Measurements from ENCODE around the gene XPR1.

The XPR1 gene

DNA sequence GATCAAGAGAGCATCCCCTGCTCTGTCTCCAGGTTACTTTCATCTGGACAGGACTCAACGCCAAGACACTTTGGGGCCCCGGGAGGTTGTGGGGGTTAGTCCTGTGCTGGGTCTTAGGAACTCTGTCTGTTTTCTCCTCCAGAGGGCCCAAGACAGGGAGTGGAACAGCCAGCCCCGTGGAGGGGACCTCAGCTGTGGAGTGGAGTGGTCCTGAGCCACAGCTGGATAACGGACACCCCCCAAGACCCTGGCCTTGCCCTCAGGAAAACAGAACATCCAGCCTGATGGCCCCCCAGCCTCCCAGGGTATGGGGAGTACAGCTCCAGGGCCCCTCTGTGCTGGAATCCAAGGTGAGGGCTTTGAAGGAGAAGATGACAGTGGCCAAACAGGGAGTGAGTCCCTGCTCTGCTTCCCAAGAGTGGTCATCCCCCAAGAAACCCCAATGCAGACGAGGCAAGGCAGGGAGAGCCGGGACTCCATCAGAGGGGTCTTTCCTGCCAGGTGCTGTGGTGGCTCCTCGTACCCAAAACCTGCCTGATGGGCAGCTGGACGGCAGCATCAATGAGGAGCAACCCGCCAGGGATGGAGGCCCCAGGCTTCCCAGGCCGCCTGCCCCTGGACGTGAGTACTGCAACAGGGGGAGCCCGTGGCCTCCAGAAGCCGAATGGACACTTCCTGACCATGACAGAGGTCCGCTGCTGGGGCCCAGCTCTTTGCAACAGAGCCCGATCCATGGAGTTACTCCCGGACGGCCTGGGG is 284.4 kb downstream of the XPR1 start:
- H3K4me3 Mint-ChIP-seq: no peak overlapping the region
- ATAC-seq: no peak
- H3K4me1 Mint-ChIP-seq: no peaks in the 10 kb centered on the region
- H3K27ac Mint-ChIP-seq: no peak overlapping the region
- H3K9me3 Mint-ChIP-seq: no peaks in the 10 kb centered on the region
- no peaks in the 10 kb centered on the region for H3K36me3 Mint-ChIP-seq
- H3K27me3 Mint-ChIP-seq: peaks cover 51% of the 10 kb centered on the region

DNA sequence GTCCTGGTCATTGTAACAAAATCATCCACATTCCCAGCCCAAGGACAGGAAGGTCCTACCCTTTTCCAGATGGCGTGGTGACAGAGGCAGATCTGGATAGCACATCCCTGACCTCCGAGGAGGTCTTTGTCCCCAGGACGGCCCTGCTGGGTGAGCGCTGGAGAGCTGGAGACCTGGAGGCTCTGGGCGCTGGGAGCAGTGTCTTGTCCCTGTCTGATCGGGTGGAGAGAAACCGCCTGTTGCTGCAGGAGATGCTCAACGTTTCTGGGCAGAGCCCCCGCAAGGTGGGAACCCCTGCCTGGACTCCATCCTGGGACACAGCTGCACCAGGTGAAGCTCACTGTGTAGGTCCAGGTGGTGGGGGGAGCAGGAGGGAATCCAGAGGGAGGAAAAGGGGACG is 284.9 kb downstream of the XPR1 start:
- Mint-ChIP-seq H3K27ac (no peak overlapping the region), H3K4me3 (no peak overlapping the region), H3K27me3 (peaks cover 51% of the 10 kb centered on the region), H3K36me3 (no peaks in the 10 kb centered on the region), H3K4me1 (no peaks in the 10 kb centered on the region), H3K9me3 (no peaks in the 10 kb centered on the region)
- ATAC-seq: no peak

DNA sequence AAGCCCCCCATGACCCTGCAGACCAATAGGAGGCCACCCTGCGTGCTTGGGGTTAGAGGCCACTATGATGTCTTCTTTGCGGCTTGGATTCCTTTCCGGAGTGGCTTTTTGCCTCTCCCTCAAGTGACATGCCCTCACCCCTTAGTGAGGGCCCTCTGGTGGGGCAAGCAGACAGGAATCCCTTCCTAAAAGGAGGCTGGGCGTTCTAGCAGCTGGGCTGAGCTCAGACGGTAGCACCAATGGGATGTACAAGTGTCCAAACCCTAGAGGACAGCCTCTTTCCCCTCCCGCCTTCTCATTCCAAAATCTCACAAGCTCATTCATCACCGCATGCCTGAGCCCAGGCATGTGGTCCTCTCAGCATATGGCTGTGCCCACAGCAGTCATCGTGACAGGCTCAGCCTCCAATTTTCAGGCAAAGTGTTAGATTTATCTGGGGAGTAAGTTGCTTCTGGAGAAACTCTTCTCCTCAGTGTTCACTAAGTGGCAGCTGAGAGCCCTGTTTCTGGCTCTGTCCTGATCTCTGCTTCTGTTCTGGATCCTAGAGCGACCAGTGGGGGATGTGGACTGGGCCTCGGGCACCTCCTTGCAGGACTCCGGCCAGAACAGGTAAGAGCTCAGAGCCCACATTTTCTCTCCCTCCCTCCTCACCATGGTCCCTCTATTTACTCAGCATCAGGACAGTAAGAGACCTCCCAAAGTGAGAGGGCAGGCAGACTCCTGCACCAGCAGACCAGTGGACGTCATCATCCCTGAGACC is 285.7 kb downstream of the XPR1 start:
- no peak overlapping the region for H3K27ac Mint-ChIP-seq
- ATAC-seq: no peak

DNA sequence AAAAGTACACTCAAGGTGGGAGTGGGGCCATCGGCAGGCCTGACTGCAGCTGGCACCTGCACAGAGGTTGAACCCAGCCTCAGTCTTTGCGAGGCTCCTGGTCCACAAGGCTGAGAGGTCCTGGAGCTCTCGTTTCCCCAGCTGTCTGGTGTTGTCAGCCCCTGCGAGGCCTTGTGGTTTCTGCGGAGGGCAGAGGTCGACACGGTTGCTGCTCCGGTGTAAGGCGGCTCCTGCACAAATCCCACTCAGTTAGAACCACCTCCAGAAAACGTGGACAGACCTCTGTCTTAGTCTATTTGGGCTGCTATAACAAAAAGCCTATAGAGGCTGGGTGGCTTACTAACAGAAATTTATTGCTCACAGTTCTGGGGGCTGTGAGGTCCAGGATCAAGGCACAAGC is 286.7 kb downstream of the XPR1 start:
- Mint-ChIP-seq H3K4me1 (no peaks in the 10 kb centered on the region), H3K27me3 (peaks cover 50% of the 10 kb centered on the region)
- ATAC-seq: peak; percentile 21

More for the DNA sequence above, 285.7 kb downstream of the XPR1 start:
- H3K27me3 Mint-ChIP-seq: peaks cover 49% of the 10 kb centered on the region
- H3K36me3 Mint-ChIP-seq: no peaks in the 10 kb centered on the region
- no peaks in the 10 kb centered on the region for H3K9me3 Mint-ChIP-seq
- H3K4me1 Mint-ChIP-seq: no peaks in the 10 kb centered on the region
- H3K4me3 Mint-ChIP-seq: no peak overlapping the region

DNA sequence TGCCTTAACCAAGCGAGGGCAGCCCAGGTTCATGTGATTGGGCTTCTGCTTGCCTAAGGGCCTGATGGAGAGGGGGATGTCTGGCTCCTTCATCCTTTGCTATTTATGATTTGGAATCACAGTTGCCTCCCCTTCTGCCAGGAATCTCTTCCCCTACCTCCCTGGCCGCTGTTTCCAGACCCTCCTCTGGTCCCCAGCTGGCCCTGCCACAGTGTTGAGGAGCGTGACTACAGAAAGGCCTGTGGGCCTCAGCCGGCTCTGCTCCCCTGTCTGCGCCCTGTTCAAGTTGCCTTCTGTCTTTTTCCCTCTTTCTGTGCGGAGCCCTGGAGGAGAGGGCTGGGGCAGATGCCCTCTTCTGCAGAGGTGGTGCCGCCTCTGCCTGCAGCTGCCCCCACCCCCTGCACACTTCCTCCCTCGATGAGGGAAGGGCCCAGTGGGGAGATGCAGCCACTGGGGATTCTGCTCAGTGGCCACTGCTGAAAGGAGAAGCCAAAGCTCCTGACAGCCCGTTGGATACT is 287.4 kb downstream of the XPR1 start:
- no peak for ATAC-seq
- Mint-ChIP-seq H3K27ac (no peak overlapping the region), H3K4me1 (no peaks in the 10 kb centered on the region), H3K9me3 (no peaks in the 10 kb centered on the region), H3K36me3 (no peaks in the 10 kb centered on the region), H3K4me3 (no peak overlapping the region), H3K27me3 (peaks cover 50% of the 10 kb centered on the region)

More for the DNA sequence above, 286.7 kb downstream of the XPR1 start:
- Mint-ChIP-seq H3K4me3 (no peak overlapping the region), H3K9me3 (no peaks in the 10 kb centered on the region), H3K27ac (no peak overlapping the region), H3K36me3 (no peaks in the 10 kb centered on the region)

DNA sequence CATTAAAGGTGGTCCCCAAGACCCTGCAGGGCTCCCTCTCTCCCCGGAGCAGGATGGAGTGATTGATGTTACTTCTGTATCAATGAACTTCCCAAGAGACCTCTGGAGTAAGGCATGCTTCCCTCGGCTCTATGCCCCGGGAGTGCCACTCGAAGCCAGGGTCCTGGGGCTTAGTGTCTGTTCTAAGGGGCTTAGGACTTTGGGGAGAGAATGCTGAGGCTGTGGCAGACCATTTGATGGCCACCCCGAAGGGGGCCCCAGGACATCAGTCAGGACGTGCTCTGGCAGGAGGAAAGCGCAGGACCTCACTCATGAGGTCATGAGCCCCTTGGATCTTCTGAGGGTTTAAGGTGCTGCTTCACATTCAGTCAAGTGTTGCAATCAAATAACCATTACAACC is 288.4 kb downstream of the XPR1 start:
- Mint-ChIP-seq H3K27me3 (peaks cover 48% of the 10 kb centered on the region), H3K9me3 (no peaks in the 10 kb centered on the region), H3K4me1 (no peaks in the 10 kb centered on the region), H3K36me3 (no peaks in the 10 kb centered on the region), H3K27ac (no peak overlapping the region), H3K4me3 (no peak overlapping the region)
- ATAC-seq: no peak

DNA sequence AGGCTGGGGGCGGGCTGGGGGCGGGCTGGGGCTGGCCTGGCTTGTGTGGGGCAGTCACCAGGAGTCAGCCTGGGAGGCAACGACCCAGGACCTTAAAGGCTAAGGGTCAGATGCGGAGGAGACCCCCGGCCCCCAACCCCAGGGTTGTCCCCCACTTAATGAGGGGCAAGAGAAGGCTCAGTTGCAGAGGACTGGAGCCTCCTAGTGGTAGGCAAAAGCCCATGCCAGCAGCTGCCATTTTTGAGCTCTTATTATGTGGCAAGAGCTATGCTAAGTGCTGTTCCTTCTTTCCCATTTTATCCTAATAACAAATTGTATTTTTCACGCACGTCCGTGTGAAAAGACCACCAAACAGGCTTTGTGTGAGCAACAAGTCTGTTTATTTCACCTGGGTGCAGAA is 288.9 kb downstream of the XPR1 start:
- Mint-ChIP-seq H3K4me3 (no peak overlapping the region), H3K27me3 (peaks cover 47% of the 10 kb centered on the region), H3K4me1 (no peaks in the 10 kb centered on the region), H3K9me3 (no peaks in the 10 kb centered on the region), H3K36me3 (no peaks in the 10 kb centered on the region), H3K27ac (no peak overlapping the region)
- no peak for ATAC-seq

DNA sequence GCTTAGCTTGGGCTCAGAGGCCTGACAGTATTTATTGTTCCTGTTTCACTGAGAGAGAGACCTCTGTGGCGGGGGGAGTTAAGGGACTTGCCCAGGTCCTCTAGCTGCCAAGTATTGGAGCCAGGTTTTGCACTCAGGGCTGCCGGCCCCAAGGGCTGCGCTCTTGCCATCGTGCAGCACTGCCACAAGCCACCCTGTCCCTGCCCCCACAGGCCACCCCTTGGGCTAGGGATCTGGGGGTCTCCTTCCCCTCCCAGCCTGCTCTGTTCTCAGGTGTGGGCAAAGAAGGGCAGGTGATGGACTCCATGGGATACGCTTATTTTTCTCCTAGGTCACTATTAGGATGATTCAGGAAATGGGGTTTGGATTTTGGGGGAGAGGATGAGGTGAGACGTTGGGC is 289.6 kb downstream of the XPR1 start:
- no peaks in the 10 kb centered on the region for H3K4me1 Mint-ChIP-seq
- H3K4me3 Mint-ChIP-seq: no peak overlapping the region
- peaks cover 40% of the 10 kb centered on the region for H3K27me3 Mint-ChIP-seq
- no peak overlapping the region for H3K27ac Mint-ChIP-seq
- ATAC-seq: no peak
- H3K36me3 Mint-ChIP-seq: no peaks in the 10 kb centered on the region
- no peaks in the 10 kb centered on the region for H3K9me3 Mint-ChIP-seq

DNA sequence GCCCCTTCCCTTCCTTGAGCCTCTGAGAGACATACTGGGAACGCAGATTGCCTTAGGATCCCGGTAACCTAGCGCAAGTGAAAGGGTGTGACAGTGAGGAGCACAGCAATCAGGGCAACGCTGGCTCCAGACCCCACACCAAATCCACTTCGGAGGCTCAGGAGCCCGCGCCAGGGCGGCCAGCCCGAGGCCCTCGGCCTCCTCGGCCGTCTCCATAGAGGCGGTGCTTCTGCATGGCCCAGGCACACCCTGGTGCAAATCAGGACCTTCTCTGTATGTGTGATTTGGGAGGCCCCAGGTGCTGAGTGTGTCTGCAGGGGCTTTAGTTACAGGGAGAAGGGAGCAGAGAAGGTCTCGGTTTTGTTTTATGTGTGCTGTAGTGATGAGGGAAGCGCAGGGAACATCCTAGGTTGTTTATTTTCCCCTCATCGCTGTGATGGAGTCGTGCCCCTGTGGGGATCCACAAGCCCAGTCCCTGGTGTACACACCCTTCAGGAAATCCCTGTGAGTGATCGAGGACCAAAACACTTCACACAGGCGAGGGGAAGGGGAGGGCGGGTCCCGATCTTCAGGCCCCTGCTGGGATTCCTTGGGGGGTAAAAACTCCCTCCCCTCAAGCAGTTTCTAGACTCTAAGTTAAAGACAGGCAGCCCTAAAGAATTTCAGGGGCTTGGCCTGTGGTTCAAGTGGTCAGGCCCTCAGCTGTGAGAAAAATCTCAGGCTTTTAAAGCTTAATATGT is 290.2 kb downstream of the XPR1 start:
- ATAC-seq: no peak
- Mint-ChIP-seq H3K4me1 (no peaks in the 10 kb centered on the region), H3K27me3 (peaks cover 37% of the 10 kb centered on the region), H3K9me3 (no peaks in the 10 kb centered on the region), H3K27ac (no peak overlapping the region), H3K36me3 (no peaks in the 10 kb centered on the region), H3K4me3 (no peak overlapping the region)

DNA sequence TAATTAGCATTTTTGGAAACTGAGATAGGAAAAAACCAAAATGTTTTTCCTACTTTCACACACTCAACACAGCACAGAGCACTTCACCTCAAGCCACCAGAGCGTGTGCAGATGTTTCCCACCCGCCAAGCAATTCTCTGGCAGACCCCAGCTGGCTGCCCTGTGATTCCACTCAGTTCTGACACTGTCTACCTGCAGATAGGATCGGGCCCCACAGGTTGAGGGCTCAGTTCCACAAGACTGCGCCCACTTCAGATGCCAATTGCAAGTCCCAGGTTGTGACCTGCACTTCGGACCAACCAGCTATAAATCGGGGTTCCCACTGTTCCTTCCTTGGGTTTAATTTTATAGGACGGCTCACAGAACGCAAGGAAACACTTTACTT is 290.8 kb downstream of the XPR1 start:
- Mint-ChIP-seq H3K27me3 (peaks cover 37% of the 10 kb centered on the region), H3K4me3 (no peak overlapping the region), H3K4me1 (no peaks in the 10 kb centered on the region), H3K36me3 (no peaks in the 10 kb centered on the region), H3K27ac (no peak overlapping the region), H3K9me3 (no peaks in the 10 kb centered on the region)
- ATAC-seq: no peak

DNA sequence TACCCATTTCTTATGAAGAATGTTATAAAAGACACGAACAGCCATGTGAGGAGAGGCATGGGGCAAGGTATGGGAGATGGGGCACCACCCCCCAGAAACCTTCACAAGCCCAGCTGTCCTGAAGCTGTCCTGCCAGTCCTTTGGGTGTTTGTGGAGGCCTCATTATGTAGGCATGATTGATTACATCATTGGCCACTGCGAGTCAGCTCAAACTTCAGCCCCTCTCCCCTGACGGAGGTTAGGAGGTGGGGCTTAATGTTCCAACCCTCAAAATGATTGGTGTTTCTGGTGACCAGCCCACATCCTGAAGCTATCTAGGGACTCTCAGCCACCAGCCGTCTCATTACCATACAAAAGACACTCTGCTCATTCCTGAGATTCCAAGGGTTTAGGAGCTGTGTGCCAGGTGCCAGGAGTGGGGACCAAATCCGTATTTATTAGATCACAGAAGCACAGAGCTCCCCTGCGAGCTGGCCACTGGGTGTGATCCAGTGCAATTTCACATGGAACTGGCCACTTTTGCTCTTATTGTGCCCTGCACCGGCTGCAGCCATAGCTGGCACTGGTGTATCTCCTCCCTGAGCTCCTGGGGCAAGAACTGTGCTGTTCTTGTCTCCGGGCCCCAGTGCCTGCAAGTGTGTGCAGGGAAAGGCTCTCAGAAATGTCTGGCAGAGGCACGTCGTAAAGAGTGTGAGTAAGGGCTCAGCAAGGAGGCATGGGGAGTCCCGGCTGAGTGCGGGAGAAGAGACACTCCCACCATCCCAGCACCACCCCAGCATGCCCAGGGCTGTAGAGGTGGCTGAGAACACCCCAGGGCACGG is 291.4 kb downstream of the XPR1 start:
- Mint-ChIP-seq H3K9me3 (no peaks in the 10 kb centered on the region), H3K27ac (no peak overlapping the region), H3K36me3 (no peaks in the 10 kb centered on the region), H3K27me3 (peaks cover 37% of the 10 kb centered on the region), H3K4me3 (no peak overlapping the region), H3K4me1 (no peaks in the 10 kb centered on the region)
- no peak for ATAC-seq

DNA sequence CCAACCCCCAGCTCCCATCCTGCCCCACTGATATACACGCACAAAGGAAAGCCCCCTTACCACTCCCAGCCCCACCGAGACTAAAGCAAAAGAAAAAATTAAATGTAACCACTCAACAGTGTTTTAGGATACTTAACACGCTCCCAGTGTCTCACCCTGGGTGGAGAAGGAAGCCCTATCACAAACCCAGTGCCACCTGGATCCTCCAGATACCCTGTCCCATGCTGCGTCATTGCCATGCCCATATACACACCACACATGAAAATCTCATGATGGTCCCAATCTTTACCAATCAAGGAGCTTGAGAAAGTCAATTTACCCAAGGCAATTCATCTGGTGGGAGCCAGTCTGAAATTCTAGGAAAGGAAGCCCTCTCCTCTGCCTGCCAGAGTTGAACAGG is 292.1 kb downstream of the XPR1 start:
- H3K9me3 Mint-ChIP-seq: no peaks in the 10 kb centered on the region
- H3K36me3 Mint-ChIP-seq: no peaks in the 10 kb centered on the region
- no peaks in the 10 kb centered on the region for H3K4me1 Mint-ChIP-seq
- H3K27me3 Mint-ChIP-seq: peaks cover 37% of the 10 kb centered on the region
- no peak for ATAC-seq
- H3K4me3 Mint-ChIP-seq: no peak overlapping the region
- H3K27ac Mint-ChIP-seq: no peak overlapping the region

DNA sequence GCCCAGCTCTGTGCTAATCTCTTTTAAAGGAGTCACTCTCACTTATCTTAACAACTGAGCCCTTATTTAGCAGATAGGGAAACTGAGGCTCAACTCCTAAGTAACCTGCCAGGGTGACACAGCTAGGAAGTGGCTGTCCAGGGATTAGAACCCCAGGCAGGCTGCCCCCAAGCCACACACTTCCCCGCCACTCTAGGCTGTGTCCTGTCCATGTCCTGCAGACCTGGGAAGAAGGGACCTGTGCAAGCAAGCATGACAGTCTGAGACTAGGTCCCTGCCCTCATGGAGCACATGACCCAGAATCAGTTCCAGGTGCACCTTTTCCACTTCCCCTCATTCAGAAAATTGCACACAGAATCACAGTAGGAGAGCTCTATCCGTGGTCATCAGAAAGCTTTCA is 293.1 kb downstream of the XPR1 start:
- H3K4me3 Mint-ChIP-seq: no peak overlapping the region
- H3K9me3 Mint-ChIP-seq: no peaks in the 10 kb centered on the region
- peaks cover 37% of the 10 kb centered on the region for H3K27me3 Mint-ChIP-seq
- no peak overlapping the region for H3K27ac Mint-ChIP-seq
- H3K4me1 Mint-ChIP-seq: no peaks in the 10 kb centered on the region
- ATAC-seq: no peak
- H3K36me3 Mint-ChIP-seq: no peaks in the 10 kb centered on the region

DNA sequence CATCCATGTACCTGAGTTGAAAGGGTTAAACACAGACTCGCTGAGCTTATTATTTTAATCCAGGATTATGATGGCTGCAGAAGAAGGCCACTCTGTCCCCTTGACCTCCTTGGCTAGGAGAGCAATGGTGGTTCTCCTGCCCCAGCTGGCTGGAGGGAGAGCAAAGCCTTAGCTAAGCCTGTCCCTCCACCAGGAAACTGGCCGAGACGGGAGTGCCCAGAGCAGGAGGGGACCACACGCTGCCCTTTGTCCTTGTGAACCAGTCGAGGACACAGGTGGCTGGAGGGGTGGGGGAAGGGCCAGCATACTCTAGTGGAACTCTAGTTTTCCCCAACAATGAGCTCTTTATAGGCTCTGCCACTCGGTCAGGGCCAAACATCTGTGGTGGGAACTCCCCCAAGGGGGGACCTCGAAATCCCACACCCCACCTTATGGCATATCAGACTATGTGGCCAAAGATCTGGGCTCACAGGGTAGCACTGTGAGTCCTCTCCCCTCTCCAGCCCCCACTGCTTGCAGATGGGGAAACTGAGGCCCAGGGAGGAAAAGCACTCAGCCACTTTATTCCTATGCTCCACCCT is 293.7 kb downstream of the XPR1 start:
- Mint-ChIP-seq H3K4me3 (no peak overlapping the region), H3K27me3 (peaks cover 37% of the 10 kb centered on the region)

More for the DNA sequence above, 293.7 kb downstream of the XPR1 start:
- Mint-ChIP-seq H3K27ac (no peak overlapping the region), H3K9me3 (no peaks in the 10 kb centered on the region), H3K36me3 (no peaks in the 10 kb centered on the region), H3K4me1 (no peaks in the 10 kb centered on the region)
- no peak for ATAC-seq
